ENCODE data around the gene PCBP3.
"Not testable (repeated sequence)": the region's sequence is repeated elsewhere in the genome, so short reads cannot be mapped to it uniquely, and the experiment has no call there.

Gene PCBP3

GRCh38 chr21:45961408-45961807 is 317.9 kb downstream of the PCBP3 start:
- not testable (repeated sequence) for FAIRE-seq; DNase-seq (ENCODE audit: extremely low spot score, insufficient read length, low read depth)

GRCh38 chr21:45962531-45963231 is 319.2 kb downstream of the PCBP3 start:
- no peak for FAIRE-seq
- no peak for DNase-seq (ENCODE audit: extremely low spot score, insufficient read length, low read depth)

GRCh38 chr21:45963232-45963570 is 319.7 kb downstream of the PCBP3 start:
- FAIRE-seq (no peak), DNase-seq (ENCODE audit: extremely low spot score, insufficient read length, low read depth) (no peak)

- DNase-seq (ENCODE audit: extremely low spot score, insufficient read length, low read depth) (no peak), FAIRE-seq (no peak)
These were observed 321.1 kb downstream of the PCBP3 start for GRCh38 chr21:45964649-45965048.

GRCh38 chr21:45965084-45965809 is 321.7 kb downstream of the PCBP3 start:
- no peak for FAIRE-seq
- DNase-seq (ENCODE audit: extremely low spot score, insufficient read length, low read depth), result no peak

- DNase-seq (ENCODE audit: extremely low spot score, insufficient read length, low read depth) (no peak), FAIRE-seq (no peak)
These were observed 323.4 kb downstream of the PCBP3 start for GRCh38 chr21:45966791-45967394.

GRCh38 chr21:45969921-45970673 is 326.6 kb downstream of the PCBP3 start:
- DNase-seq (ENCODE audit: extremely low spot score, insufficient read length, low read depth) (no peak), FAIRE-seq (no peak)

GRCh38 chr21:45970674-45971615 is 327.4 kb downstream of the PCBP3 start:
- DNase-seq (ENCODE audit: extremely low spot score, insufficient read length, low read depth), result no peak

GRCh38 chr21:45971616-45972352 is 328.3 kb downstream of the PCBP3 start:
- DNase-seq (ENCODE audit: extremely low spot score, insufficient read length, low read depth) (no peak), FAIRE-seq (no peak)

More at GRCh38 chr21:45970674-45971615, 327.4 kb downstream of the PCBP3 start:
- FAIRE-seq, result peak; percentile 47

GRCh38 chr21:45972353-45972715 is 328.8 kb downstream of the PCBP3 start:
- FAIRE-seq, result no peak

GRCh38 chr21:45972716-45973474 is 329.4 kb downstream of the PCBP3 start:
- DNase-seq (ENCODE audit: extremely low spot score, insufficient read length, low read depth) (no peak), FAIRE-seq (no peak)

More at GRCh38 chr21:45972353-45972715, 328.8 kb downstream of the PCBP3 start:
- no peak for DNase-seq (ENCODE audit: extremely low spot score, insufficient read length, low read depth)

GRCh38 chr21:45973475-45974072 is 330.0 kb downstream of the PCBP3 start:
- FAIRE-seq (no peak), DNase-seq (ENCODE audit: extremely low spot score, insufficient read length, low read depth) (peak; percentile 64)

- DNase-seq (ENCODE audit: extremely low spot score, insufficient read length, low read depth) (no peak), FAIRE-seq (no peak)
These were observed 330.8 kb downstream of the PCBP3 start for GRCh38 chr21:45974073-45975019.

- no peak for DNase-seq (ENCODE audit: extremely low spot score, insufficient read length, low read depth)
- FAIRE-seq, result no peak
These were observed 331.6 kb downstream of the PCBP3 start for GRCh38 chr21:45975020-45975666.

GRCh38 chr21:45975667-45976409 is 332.3 kb downstream of the PCBP3 start:
- not testable (repeated sequence) for FAIRE-seq; DNase-seq (ENCODE audit: extremely low spot score, insufficient read length, low read depth)

Data from GM18507 (cell line).